Measurements from ENCODE around the gene DLGAP1.

The DLGAP1 gene

DNA sequence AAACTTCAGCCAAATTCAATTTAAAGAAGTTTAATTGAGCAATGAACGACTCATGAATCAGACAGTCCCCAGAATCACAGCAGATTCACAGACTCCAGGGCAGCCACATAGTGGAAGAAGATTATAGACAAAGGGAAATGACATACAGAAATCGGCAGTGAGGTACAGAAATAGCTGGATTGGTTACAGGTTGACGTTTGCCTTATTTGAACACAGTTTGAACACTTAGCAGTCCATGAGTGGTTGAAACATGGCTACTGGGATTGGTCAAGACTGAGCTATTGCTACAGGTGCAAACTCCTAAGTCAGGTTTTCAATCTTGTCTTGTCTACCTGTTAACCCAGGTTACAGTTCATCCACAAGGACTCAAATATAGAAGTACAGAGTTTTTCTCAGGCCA is 169.6 kb downstream of the DLGAP1 start:
- DNase-seq: no peak

DNA sequence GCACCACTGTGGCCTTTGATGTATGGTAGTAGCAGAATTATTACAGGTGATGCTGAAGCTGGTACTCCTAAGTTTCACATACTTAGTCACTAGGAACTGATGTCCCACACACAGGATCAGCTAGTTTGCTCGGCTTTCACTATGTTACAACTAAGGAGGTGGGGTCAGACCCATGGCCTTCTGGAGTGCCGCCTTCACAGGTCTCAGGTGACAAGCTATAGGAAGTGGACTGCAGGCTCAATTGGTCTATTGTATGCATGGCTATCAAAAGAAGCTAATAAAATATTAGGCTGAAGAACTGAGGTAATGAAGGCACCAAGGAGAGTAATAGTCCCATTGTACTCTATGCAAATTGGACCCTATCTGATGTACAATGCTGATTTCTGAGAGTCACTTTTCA is 170.6 kb downstream of the DLGAP1 start:
- DNase-seq: no peak

DNA sequence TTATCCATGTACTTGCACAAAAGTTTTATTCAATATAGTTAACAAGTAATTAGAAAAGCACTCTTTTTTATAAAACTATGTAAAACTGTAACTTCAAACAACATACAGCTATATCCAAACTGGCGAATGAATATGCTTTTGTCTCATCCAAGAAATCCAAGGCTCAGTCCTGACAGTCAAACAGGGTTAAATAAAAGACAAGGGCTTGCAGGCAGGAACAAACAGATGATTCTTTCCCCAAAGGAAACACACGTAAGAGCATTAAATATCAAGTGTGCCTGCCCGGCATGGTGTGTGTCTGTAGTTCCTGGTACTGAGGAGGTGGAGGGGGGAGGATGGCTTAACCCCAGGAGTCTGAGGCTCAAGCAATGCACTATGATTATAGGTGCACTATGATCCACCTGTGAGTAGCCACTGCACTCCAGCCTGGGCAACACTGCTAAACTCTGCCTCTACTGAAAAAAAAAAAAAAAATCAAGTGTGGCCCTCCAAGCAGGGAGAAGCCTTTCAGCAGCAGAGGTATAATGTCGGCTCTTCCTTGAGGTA is 171.3 kb downstream of the DLGAP1 start:
- DNase-seq: no peak

DNA sequence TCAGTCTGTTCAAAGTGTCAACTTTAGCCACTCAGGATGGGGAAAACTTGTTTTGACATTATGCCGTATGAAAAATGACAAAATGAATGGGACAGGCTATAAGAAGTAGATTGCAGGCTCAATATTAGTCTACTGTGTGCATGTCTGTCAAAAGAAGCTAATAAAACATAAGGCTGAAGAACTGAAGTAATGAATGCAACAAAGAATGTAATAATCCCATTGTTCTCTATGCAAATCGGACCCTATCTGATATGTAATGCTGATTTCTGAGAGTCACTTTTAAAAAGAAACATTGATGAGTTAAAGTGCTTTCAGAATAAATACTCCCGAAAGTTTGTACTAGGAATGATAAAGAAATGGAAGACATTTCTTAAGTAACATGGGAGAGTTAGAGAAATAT is 172.2 kb downstream of the DLGAP1 start:
- DNase-seq: no peak

DNA sequence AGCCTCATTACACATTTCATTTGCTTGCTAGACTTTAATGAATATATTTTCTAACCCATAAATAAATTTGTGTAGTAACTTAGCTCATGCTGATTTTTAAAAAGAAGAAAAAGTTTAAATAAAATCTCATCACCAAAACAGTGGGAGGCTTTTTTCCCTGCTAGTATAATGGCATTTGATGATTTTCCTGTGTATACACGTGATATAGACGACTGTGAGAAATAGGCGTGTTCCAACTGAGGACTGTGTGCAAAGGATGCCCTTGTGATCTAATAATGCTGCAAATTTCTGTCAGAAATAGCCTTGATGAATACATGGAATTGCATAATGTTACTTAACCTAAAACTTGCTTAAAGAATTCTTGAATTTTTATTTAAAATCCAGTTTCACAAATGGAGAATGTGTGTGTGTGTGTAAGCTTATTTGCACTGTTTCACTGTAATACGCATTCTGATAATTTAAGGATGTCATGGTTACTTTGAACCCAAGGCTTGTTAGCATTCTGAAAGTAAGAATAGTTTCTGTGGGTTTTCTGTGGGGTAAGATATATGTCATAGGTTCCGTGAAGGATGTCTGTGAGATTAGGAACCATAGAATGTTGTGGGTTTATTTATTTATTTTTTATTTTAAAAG is 178.0 kb downstream of the DLGAP1 start:
- no peak for DNase-seq

DNA sequence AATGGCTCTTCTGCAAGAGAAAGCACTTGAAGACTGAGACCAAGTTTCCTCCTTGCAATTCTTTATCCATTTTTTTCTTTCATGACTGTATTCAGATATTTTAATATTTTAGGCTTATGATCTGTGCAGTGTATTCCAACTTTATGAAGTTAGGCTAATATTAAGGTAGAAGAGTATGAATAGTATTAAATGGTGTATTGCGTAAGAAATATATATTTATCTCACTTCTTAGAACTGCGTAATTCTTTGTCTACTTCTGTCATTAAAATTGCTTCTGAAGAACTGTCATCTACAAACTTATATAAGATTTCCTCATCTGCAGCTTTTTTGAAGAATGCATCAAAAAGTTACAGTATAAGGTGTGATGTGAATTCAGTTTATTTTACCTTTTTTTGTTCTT is 183.2 kb downstream of the DLGAP1 start:
- no peak for DNase-seq

DNA sequence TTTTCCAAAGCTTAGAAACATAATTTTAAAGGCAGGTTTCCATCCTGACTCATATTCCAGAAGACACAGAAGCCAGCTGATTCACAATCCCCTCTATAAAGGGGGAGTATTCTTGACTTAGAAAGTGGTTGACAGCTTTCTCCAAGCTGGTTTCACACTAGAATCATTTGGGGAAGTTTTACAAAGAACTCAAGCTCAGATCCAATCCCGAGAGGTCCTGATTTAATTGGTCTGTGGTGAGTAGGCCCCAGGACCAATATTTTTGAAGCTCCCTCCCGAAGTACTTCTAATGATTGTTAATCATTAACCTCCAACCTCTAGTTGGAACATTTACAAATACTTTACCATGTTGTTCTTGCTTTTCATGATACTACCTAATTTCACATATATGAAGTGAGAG is 184.1 kb downstream of the DLGAP1 start:
- no peak for DNase-seq

DNA sequence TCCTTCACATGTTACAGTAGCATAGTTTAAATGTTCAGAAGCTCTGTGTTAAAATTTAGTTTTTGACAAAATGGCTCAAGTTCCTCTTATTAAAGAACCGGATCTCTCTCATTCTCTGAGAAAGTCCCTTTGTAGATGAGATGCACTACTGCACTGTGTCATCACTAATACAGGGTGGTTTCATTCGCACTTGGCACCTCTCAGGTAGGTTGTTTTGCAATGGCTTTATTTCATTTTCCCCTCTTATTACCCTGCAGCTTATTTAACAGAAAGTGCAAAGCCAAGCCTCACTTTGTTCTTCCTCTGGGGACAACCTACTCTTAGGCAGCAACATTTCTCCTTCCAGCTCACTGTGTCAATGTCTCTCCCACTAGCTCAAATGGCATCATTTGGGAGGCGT is 185.1 kb downstream of the DLGAP1 start:
- DNase-seq: no peak

DNA sequence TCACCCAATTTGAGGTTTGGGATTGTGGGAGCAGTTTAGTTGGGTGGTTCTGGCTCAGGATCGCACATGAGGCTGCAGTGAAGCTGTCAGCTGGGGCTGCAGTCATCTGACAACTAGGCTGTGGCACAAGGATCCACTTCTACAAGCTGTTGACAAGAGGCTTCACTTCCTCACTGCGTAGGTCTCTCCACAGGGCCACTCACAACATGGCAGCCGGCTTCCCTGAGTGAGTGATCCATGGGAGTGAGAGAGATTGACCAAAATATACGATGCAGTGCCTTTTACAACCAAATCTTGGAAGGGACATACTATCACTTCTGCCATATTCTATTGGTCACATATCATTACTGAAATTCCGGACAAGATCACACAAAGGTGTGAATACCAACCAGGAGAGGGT is 187.5 kb downstream of the DLGAP1 start:
- DNase-seq: no peak

DNA sequence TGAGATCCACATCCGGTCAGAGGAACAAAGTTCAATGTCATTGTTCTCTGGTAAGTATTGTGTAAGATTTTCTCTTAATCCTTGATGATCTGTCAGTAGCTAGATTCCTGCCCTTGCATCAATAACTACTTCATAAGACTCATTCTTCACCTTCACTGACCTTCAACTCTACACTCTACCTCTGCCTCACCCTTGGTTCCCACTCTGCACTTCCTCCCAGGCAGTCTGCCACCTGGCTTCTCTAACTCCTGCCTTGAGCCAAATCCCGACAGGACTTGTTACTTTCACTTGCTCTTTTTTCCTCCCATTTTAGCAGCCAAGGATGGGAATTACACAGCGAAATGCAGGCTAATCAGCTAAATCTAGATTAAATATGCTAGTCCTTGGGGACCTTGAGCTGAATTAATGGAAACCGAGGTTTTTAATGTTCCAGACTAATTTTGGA is 190.7 kb downstream of the DLGAP1 start:
- peak; percentile 65 for DNase-seq

DNA sequence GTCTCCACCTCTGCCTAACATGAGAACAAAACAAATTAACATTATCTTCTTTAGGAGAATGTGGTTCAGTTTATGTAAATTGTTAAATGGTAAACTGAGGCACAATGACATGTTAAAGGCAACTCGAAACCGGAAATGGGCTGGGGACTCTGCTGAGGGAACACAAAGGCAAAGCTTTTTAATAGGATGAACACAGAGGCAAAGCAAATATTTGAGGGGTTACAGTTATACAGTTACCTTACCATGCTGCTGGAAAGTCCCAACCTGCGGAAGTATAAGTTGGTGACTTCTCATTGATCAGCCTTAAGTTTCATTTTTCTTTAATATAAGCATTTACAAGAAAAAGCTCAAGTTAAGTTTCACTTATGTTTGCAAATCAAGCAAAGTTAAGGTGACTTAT is 195.0 kb downstream of the DLGAP1 start:
- no peak for DNase-seq

DNA sequence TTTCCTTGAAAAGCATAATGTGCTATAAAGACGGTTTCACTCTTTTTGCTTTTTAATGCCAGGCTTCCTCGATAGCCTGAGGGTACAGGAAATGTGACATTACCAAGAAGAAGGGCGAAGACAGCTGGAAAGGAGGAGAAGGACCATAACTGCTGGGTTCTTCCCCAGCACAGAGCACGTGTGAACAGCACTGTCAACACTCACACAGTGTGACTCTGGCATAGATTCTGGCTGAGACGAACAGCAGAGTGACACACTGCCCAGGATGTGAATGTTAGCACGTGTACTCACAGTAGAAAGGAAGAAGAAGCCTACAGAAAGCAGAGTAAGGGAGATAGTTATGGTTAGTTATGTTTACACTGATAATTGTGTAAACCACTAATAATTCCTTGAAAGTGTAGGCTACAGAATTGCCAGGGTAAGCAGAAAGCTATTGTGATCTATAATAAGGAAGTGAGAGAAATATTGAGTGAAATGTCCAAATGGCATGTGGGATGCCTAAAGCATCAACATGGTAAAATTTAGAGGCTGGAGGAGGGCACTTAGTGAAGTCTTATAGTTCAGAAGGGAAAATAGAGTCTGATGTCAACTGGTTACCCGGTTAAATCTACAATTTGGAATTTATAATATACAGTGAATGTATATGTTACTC is 198.2 kb downstream of the DLGAP1 start:
- DNase-seq: no peak

DNA sequence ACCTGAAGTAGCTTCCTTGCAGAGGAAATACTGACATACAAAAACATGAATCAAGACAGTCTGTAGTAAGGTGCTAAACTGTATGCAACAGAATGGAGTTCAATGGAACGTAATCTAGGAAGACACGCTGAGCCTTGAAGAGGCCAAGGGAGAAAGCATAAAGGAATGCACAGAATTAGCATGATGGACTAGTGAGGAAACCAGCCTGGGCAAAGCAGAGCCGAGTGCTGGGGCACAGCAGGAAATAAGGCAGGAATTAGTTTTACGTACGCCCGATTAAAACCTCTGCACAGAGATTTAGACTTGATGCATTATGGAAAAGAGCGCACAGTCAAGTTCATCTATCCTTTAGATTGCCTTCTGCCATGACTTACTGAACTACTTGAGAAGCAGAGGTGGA is 200.3 kb downstream of the DLGAP1 start:
- DNase-seq: no peak

DNA sequence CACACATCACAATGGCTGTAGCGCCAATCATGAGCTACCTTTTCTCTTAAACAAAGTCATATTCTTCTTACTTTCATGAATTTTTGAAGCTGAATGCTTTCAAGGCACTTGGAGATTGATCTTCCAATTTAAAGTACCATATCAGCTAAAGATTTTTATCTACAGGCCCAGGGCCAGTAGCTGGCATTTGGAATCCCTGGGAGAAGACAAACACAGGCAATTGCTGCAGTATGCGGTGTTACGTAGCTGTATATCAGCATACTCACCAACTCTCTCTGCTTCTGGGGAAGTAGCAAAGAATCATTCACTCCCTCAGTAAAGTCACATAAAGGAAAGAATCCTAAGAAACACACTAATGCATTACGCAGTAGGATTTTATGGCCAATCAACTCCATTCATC is 202.3 kb downstream of the DLGAP1 start:
- no peak for DNase-seq

DNA sequence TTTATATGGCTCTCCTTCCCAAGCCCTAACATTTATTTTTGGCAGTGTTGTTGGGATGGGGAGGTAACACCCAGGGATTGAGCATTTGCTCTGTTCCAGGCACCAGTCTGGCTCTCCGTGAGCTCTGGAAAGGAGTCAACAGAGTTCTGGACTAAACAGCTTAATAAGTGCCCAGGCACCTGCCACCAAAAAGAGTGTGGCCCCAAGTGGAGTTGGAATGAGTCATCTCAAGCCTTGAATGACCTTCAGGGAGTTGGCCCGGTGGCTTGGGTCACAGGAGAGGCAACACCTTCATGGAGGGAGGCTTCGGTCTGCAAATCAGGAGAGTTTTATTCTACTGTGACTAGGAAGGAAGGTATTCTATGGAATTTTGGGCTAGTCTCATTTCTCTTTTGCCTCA is 203.2 kb downstream of the DLGAP1 start:
- no peak for DNase-seq

DNA sequence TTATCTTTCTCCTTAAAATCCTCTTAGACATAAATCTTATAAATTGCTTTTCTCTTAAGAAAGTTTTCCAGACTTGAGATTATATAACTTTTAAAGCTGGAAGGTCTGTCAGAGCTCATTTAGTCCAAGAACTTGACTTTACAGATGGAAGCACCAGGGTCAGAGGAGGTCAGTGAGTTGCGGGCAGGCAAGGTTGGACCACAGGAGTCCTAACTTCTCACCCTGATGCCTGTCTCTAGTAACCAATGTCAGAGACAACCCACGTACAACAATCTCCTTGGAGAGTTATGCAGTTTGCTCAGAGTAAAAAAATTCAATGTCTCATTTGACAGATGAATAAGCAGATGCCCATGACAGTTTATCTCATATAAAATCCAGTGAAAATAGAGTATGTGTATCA is 203.9 kb downstream of the DLGAP1 start:
- no peak for DNase-seq

DNA sequence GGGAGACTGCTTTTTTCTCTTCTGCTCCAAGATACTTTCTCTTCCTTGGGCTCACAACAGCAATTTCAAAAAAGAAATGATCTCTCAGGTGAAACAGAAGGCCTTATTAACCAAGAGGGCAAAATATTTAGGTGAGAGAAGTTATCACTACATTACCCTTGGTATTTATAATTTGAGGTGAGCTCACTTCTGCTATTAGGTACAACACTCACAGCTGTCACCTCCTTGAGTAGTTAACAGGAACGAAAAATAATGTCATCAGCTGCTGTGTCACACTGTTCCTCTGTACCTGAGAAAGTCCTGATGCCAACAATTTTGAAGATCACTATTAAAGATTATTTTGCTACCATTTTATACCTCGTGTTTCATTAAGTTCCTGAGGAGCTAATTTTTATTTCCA is 205.0 kb downstream of the DLGAP1 start:
- DNase-seq: no peak

DNA sequence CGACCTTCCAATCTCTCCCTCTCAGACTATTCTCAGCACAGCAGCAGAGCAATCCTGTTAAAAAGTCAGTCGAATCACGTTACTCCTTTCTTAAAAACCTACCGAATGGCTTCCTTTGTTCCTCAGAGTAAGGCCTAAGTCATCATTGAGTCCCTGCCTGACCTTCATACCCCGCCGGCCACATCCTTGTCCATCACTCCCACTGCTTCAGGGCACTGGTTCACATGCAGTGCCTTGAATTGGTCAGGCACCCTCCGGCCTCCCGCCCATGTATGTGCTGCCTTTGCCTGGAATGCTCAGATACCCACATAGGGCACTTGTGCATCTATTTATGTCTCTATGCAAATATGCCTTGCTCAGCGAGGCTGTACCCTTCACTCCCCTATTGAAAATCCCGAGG is 206.4 kb downstream of the DLGAP1 start:
- no peak for DNase-seq

DNA sequence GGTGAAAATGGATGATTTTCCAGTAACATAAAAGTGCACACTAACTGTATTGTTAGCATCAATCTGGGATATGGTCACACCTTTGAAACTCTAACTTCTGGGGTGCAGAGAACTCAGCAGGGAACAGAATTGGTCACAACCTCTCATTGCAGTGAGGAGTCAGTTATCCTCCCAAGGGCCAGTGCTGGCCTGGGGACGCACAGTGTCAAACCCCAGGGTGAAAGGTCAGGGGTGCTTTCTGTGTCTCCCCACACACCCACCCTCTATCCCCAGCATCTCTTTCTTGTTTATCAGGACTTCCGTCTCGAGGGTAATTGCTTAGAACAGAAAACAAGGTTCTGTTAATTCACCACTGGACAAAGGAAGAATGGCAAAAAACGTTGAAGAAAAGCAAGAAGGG is 208.7 kb downstream of the DLGAP1 start:
- DNase-seq: no peak

DNA sequence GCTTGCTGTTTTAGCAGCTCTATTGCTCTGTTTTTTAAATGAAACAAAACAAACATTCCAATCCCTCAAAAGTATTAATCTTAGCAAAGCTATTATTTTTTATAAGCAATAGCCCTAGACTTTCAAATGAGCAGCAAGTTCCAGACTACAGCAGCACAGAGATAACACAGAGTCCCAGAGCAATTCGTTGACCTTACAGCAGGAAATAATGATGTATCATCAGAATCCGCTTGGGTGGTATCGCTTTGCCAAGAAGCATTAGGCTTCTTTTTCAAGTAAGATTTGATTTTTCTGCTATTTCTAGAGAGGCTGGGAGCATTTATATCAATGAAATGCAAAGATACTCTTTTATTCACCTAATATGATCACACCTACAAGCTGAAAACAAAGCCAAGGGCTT is 209.7 kb downstream of the DLGAP1 start:
- DNase-seq: no peak

DNA sequence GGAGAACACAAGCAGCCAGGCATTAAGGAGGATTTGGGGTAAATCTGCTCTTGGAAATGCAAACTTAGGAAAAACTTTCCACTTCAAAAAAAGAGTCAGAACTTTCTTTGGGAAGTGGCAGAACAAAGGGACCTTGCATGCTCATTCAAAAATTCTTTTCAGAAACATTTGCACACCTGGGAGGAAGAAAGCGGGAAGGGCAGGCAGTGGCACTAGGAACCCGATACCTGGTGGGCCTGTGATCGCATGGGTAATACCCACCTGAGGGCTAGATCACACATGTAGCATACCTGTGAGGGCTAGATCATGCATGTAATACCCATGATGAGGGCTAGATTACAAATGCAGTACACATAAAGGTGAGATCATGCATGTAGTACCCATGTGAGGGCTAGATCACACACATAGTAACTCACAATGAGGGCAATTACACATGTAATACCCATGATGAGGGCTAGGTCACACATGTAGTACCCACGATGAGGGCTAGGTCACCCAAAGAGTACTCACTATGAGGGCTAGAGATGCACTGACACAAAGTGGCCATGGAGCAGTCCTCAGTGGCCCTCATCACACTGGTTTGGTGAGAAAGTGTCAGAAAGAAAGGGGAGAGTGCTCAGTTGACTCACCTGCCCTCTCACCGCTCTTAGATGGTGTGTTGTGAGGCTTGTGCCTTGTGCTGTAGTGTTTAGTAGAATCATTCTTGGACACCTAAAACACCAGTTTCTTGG is 212.5 kb downstream of the DLGAP1 start:
- no peak for DNase-seq

DNA sequence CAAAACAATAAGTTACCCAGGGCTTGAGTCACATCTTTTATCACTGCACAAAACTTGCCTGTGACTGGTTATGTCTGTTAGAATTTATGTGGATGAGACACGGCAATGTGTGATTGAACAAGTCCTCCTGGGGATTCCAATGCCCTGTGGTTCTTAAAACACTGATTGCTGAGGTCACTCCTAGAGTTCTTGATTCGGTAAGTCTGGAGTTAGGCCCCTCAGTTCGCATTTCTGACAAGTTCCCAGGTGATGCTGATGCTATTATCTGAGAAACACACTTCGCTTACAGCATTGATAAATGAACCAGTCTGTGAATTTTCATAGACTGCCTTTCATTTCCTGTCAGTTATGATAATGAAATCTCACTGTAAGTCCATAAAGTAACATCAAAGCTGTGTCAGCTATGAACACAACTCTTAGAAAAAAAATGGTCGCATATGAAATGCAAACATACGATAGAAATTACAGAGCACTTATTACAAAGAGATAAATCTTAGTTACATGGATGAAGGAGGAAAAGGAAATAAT is 214.0 kb downstream of the DLGAP1 start:
- DNase-seq: no peak

DNA sequence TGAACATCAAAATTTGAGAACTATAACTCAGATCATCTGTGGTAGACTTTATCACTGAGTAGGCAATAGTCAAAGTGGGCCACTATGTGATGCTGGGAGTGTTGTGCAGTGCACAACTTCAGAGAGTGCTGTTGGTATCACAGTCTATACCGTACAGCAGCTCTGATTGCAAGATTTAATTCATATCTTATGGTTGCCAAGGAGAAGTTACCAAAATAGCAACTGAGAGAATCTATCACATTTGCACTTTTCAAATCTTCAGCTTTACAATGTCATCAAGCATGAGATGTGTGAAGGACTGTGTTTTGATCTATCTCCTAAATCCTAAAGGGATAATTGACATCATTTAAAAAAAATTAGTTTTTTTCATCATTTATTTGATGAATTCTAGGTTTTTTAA is 216.1 kb downstream of the DLGAP1 start:
- no peak for DNase-seq

DNA sequence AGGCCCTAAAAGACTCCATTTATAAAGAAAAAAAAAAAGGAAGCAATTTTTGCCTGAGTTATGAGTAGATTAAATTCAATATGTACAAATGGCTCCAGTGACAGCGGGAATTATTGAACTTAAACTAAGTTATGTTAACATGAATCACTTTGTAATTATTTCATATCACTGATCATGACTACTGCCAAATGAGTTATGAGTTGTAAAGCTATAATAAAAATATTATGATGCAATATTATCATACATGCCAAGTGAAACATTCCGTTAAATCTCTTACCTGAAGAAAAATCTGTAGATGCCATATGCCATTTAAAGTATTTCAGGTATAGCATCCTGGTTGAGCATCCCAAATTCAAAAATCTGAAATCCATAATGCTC is 217.5 kb downstream of the DLGAP1 start:
- no peak for DNase-seq

All from femur (tissue), 1 donor.